Hepatocyte (in vitro differentiated cells): ENCODE data around the gene PSMC6. TPM values are rescaled to one million over a fixed set of nuclear protein-coding genes. Genes with fewer than 3 reads are reported as not detected.
A peak's percentile ranks its signal among the peaks of the same experiment; 100 is the strongest.

Experiments used
- DNase-seq: peaks from one replicate; pipeline ENCODE4 v3.0.0-alpha.2; 2016; ENCODE audit warnings: low spot score
- H2AFZ ChIP-seq: fragments of 200-600 bp; sonication (generic); 2 replicates; pipeline ENCODE4 v1.6.0; 2016; ENCODE audit warnings: antibody characterized with exemption, mild to moderate bottlenecking
- H3K27ac ChIP-seq: fragments of 200-600 bp; sonication (generic); 2 replicates; pipeline ENCODE4 v1.5.1; 2016; ENCODE audit warnings: mild to moderate bottlenecking
- H3K27me3 ChIP-seq: fragments of 200-600 bp; sonication (generic); 2 replicates; pipeline ENCODE4 v1.6.1; 2016
- H3K36me3 ChIP-seq: fragments of 200-600 bp; sonication (generic); replicated peaks from 2 replicates; pipeline ENCODE4 v1.5.1; 2016; ENCODE audit warnings: low read depth; ENCODE audit not compliant: insufficient read depth
- H3K4me1 ChIP-seq: fragments of 200-600 bp; sonication (generic); 2 replicates; pipeline ENCODE4 v1.5.1; 2016; ENCODE audit warnings: mild to moderate bottlenecking, moderate library complexity; ENCODE audit not compliant: insufficient read depth
- H3K4me2 ChIP-seq: fragments of 200-600 bp; sonication (generic); 2 replicates; pipeline ENCODE4 v1.6.0; 2016
- H3K4me3 ChIP-seq: fragments of 200-600 bp; sonication (generic); 2 replicates; pipeline ENCODE4 v1.5.1; 2016; ENCODE audit warnings: mild to moderate bottlenecking
- H3K79me2 ChIP-seq: fragments of 200-600 bp; sonication (generic); 2 replicates; pipeline ENCODE4 v1.6.0; 2017; ENCODE audit warnings: mild to moderate bottlenecking
- H3K9me2 ChIP-seq: fragments of 200-600 bp; sonication (generic); replicated peaks from 2 replicates; pipeline ENCODE4 v1.6.0; 2017; ENCODE audit warnings: mild to moderate bottlenecking; ENCODE audit not compliant: insufficient read depth
- H3K9me3 ChIP-seq: fragments of 200-600 bp; sonication (generic); 2 replicates; pipeline ENCODE4 v1.5.1; 2016; ENCODE audit warnings: low read depth, mild to moderate bottlenecking
- H4K20me1 ChIP-seq: fragments of 200-600 bp; sonication (generic); 2 replicates; pipeline ENCODE4 v1.6.0; 2016; ENCODE audit warnings: mild to moderate bottlenecking; ENCODE audit not compliant: insufficient read depth, poor library complexity, severe bottlenecking
- CTCF ChIP-seq: fragments of 200-600 bp; sonication (generic); IDR thresholded peaks from 2 replicates; pipeline ENCODE4 v1.5.1; 2016; ENCODE audit warnings: antibody characterized with exemption, mild to moderate bottlenecking; ENCODE audit not compliant: poor library complexity
- EZH2 ChIP-seq: fragments of 200-600 bp; sonication (generic); IDR thresholded peaks from 2 replicates; pipeline ENCODE4 v1.6.1; 2016; ENCODE audit warnings: antibody characterized with exemption, mild to moderate bottlenecking, borderline replicate concordance
- EZH2phosphoT487 ChIP-seq: fragments of 200-600 bp; sonication (generic); IDR thresholded peaks from one replicate; pipeline ENCODE4 v1.6.1; 2018; ENCODE audit warnings: antibody characterized with exemption, mild to moderate bottlenecking, low read depth, moderate library complexity; ENCODE audit not compliant: unreplicated experiment, severe bottlenecking
- WGBS: methylation state at CpG from one replicate; pipeline ENCODE4 v1.1.6; 2016; ENCODE audit warnings: low lambda C conversion rate; ENCODE audit errors: missing lambda C conversion rate; 5-methylcytosine and 5-hydroxymethylcytosine counted together
- polyA plus RNA-seq: library from polyadenylated mRNA; unstranded; fragments of >200 nt; fragmentation: Nextera tagmentation; extraction: Ambion mirVana; gene quantifications from 2 replicates; pipeline ENCODE4 v1.2.1, GENCODE V29; 2016
- total RNA-seq: library from RNA; depleted of rRNA; stranded (reverse); fragments of >200 nt; gene quantifications from 2 replicates; pipeline ENCODE4 v1.2.3, GENCODE V29; 2014

Gene PSMC6
- total and polyA plus RNA-seq, 2 experiments from 2014 or later: 89.8 to 141 TPM

- no peaks in the 10 kb centered on the region for H3K9me2 ChIP-seq
- no peak overlapping the region for H2AFZ ChIP-seq
- peak overlapping the region; percentile 66 for H3K27ac ChIP-seq
- H3K36me3 ChIP-seq: no peaks in the 10 kb centered on the region
- peaks cover 11% of the 10 kb centered on the region for H3K4me1 ChIP-seq
- peaks cover 11% of the 10 kb centered on the region for H3K79me2 ChIP-seq
- TF ChIP-seq EZH2phosphoT487 (no peak), CTCF (no peak), EZH2 (no peak)
- DNase-seq: peak; percentile 60
- no peaks in the 10 kb centered on the region for H3K27me3 ChIP-seq
- H3K4me2 ChIP-seq: no peak overlapping the region
- no peak overlapping the region for H3K4me3 ChIP-seq
- peaks cover 4% of the 10 kb centered on the region for H4K20me1 ChIP-seq
- WGBS: 87% methylated on average over 3 of the region's 3 CpGs
- no peaks in the 10 kb centered on the region for H3K9me3 ChIP-seq
These were observed 3.8 kb upstream of the PSMC6 start for GRCh38 chr14:52703225-52703624.

GRCh38 chr14:52703664-52704063, 3.3 kb upstream of the PSMC6 start:
- TF ChIP-seq EZH2phosphoT487 (no peak), CTCF (no peak), EZH2 (no peak)
- Histone ChIP-seq H3K4me2 (no peak overlapping the region), H3K9me3 (no peaks in the 10 kb centered on the region), H3K4me3 (no peak overlapping the region), H3K9me2 (no peaks in the 10 kb centered on the region), H3K27me3 (no peaks in the 10 kb centered on the region), H3K36me3 (no peaks in the 10 kb centered on the region), H3K79me2 (peaks cover 15% of the 10 kb centered on the region), H4K20me1 (peaks cover 9% of the 10 kb centered on the region), H3K27ac (peak overlapping the region; percentile 66), H2AFZ (no peak overlapping the region), H3K4me1 (peaks cover 11% of the 10 kb centered on the region)
- no peak for DNase-seq
- 93% methylated on average over 2 of the region's 2 CpGs for WGBS

- Histone ChIP-seq H2AFZ (peak overlapping the region; percentile 60), H3K4me3 (peak overlapping the region; percentile 37), H3K79me2 (peaks cover 41% of the 10 kb centered on the region), H4K20me1 (peaks cover 11% of the 10 kb centered on the region), H3K27ac (peak overlapping the region; percentile 95), H3K27me3 (no peaks in the 10 kb centered on the region), H3K36me3 (peaks cover 4% of the 10 kb centered on the region), H3K4me1 (peaks cover 8% of the 10 kb centered on the region), H3K4me2 (peak overlapping the region; percentile 74), H3K9me3 (no peaks in the 10 kb centered on the region), H3K9me2 (no peaks in the 10 kb centered on the region)
- TF ChIP-seq EZH2 (no peak), EZH2phosphoT487 (no peak), CTCF (no peak)
- WGBS: 91% methylated on average over 5 of the region's 5 CpGs
- DNase-seq: peak; percentile 41
These were observed 714 bp upstream of the PSMC6 start for GRCh38 chr14:52706286-52706685.

DNA sequence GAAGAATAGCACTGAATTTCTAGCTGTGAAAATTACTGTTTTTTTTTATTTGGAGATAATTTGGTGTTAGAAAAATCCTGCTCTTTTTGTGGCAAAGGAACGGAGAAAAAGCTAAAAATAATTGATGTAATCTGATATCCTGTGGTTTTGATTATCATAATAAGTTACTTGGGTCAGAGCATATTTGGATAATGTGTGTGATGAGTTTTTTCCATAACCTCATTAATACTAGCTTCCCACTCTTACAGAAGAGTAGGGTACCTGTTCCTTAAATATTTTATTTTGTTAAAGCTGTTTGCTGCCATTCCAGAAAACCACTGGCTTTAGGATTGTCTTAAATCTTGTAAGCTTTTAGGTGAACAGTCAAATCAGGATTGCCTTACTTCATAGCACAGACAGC, 4.7 kb downstream of the PSMC6 start:
- Histone ChIP-seq H4K20me1 (peaks cover 11% of the 10 kb centered on the region), H3K27ac (no peak overlapping the region), H3K36me3 (peaks cover 4% of the 10 kb centered on the region), H3K4me2 (no peak overlapping the region), H3K4me3 (no peak overlapping the region), H3K79me2 (peaks cover 66% of the 10 kb centered on the region), H2AFZ (no peak overlapping the region), H3K27me3 (no peaks in the 10 kb centered on the region), H3K9me3 (no peaks in the 10 kb centered on the region), H3K9me2 (no peaks in the 10 kb centered on the region), H3K4me1 (no peaks in the 10 kb centered on the region)
- no peak for DNase-seq
- no peak for TF ChIP-seq EZH2phosphoT487
- TF ChIP-seq CTCF: no peak
- TF ChIP-seq EZH2: no peak
- WGBS: 80% methylated on average over 1 of the region's 1 CpG
